SU-DHL-6 (cell line): ENCODE results near the gene MRPS6.

Experiments
- H2AFZ ChIP-seq: fragments of 200-600 bp; sonication (generic); 2 replicates; pipeline ENCODE4 v1.6.1; 2014; ENCODE audit warnings: low read depth, mild to moderate bottlenecking, moderate library complexity, mixed read lengths, antibody characterized with exemption, low read length; ENCODE audit not compliant: severe bottlenecking
- H3F3A ChIP-seq: fragments of 200-600 bp; shearing (Covaris generic); 2 replicates; pipeline ENCODE4 v1.6.0; 2016; ENCODE audit warnings: antibody characterized with exemption, mild to moderate bottlenecking; ENCODE audit not compliant: insufficient read depth
- H3K27ac ChIP-seq: fragments of 200-600 bp; sonication (generic); 2 replicates; pipeline ENCODE4 v1.5.1; 2016; ENCODE audit warnings: low read depth, mild to moderate bottlenecking, low read length, moderate library complexity, mixed read lengths
- H3K27me3 ChIP-seq: fragments of 200-600 bp; sonication (generic), shearing (Covaris generic); 2 replicates; pipeline ENCODE4 v1.6.0; 2014; ENCODE audit warnings: mild to moderate bottlenecking, low read length
- H3K36me3 ChIP-seq: fragments of 200-600 bp; sonication (generic); 2 replicates; pipeline ENCODE4 v1.6.1; 2014; ENCODE audit warnings: mild to moderate bottlenecking, low read length, mixed read lengths
- H3K4me2 ChIP-seq: fragments of 300-600, 200-600 bp; shearing (Covaris generic), sonication (generic); 2 replicates; pipeline ENCODE4 v1.6.0; 2014; ENCODE audit warnings: low read length, low read depth, mild to moderate bottlenecking; ENCODE audit not compliant: poor library complexity, severe bottlenecking
- H3K4me3 ChIP-seq: fragments of 200-600 bp; sonication (generic); 2 replicates; pipeline ENCODE4 v1.5.1; 2014; ENCODE audit warnings: antibody characterized with exemption, low read length, mild to moderate bottlenecking, mixed read lengths; ENCODE audit not compliant: insufficient read depth, poor library complexity, severe bottlenecking
- H3K79me2 ChIP-seq: fragments of 200-600 bp; sonication (generic); 2 replicates; pipeline ENCODE4 v1.6.1; 2014; ENCODE audit warnings: mild to moderate bottlenecking, low read length, moderate library complexity; ENCODE audit not compliant: insufficient read depth
- H3K9ac ChIP-seq: fragments of 200-600 bp; sonication (generic); 2 replicates; pipeline ENCODE4 v1.7.0; 2014; ENCODE audit warnings: mild to moderate bottlenecking, low read length
- H3K9me2 ChIP-seq: fragments of 200-600 bp; sonication (generic); replicated peaks from 2 replicates; pipeline ENCODE4 v1.6.1; 2014; ENCODE audit warnings: low read length; ENCODE audit not compliant: insufficient read depth
- H3K9me3 ChIP-seq: fragments of 200-600 bp; sonication (generic); 2 replicates; pipeline ENCODE4 v1.6.1; 2014; ENCODE audit warnings: low read length, mixed read lengths; ENCODE audit not compliant: insufficient read depth
- H4K20me1 ChIP-seq: fragments of 200-600 bp; sonication (generic); 2 replicates; pipeline ENCODE4 v1.6.1; 2014; ENCODE audit warnings: low read depth, mild to moderate bottlenecking, antibody characterized with exemption, low read length, moderate library complexity, mixed read lengths
- EZH2phosphoT487 ChIP-seq: fragments of 200-600 bp; sonication (generic), shearing (Covaris generic); conservative IDR thresholded peaks from 2 replicates; pipeline ENCODE4 v1.6.1; 2018; ENCODE audit warnings: mild to moderate bottlenecking, antibody characterized with exemption, low read length, moderate library complexity, mixed read lengths
- TF ChIP-seq, protein P1 (sequence below): fragments of 200-600 bp; sonication (generic); IDR thresholded peaks from one replicate; pipeline ENCODE4 v1.5.1; 2017; ENCODE audit warnings: antibody characterized with exemption, mild to moderate bottlenecking, low read length, moderate library complexity; ENCODE audit not compliant: insufficient read depth, poor library complexity, severe bottlenecking

The MRPS6 gene

DNA sequence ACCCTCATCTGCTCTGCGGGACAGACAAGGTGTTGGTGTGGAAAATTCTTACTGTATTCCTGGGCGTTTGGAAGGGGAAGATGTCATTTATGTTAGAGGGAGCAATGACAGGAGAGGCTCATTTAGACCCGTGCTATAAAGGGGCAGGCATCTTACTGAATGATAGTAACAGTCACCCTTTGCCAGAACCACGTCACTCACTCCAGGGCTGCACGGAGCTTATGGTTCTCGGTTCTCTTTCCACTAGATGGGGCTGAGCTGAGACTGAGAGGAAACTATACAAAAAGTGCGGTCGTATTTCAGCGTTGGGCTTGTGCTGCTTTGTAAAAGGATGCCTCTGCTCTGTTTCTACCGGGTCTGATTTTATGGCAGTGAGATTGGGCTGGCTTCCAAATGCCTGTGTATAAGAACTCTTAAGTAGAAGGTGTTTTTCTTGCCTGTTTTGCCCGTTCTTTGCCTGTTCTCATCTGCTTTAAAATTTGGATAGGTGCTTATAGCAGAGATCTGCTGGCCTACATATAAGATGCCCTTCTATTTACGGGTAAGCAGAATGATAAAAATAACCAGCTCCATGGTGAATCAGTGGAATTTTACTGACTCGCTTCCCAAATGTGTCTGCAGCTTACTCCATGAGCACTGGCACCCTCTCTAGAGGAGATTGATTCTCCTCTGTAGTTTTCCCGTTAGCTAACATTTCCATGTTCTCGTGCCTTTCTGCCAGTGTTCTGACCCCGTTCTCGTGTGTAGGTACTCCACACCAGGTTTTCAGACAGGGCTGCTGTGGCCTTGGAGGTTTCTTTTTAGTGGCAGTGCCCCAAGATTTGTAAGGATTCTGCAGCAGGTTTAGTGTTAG, 55.9 kb downstream of the MRPS6 start:
- no peak overlapping the region for H3K4me3 ChIP-seq
- H3K4me2 ChIP-seq: no peak overlapping the region
- TF ChIP-seq, protein P1, sequence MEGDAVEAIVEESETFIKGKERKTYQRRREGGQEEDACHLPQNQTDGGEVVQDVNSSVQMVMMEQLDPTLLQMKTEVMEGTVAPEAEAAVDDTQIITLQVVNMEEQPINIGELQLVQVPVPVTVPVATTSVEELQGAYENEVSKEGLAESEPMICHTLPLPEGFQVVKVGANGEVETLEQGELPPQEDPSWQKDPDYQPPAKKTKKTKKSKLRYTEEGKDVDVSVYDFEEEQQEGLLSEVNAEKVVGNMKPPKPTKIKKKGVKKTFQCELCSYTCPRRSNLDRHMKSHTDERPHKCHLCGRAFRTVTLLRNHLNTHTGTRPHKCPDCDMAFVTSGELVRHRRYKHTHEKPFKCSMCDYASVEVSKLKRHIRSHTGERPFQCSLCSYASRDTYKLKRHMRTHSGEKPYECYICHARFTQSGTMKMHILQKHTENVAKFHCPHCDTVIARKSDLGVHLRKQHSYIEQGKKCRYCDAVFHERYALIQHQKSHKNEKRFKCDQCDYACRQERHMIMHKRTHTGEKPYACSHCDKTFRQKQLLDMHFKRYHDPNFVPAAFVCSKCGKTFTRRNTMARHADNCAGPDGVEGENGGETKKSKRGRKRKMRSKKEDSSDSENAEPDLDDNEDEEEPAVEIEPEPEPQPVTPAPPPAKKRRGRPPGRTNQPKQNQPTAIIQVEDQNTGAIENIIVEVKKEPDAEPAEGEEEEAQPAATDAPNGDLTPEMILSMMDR: no peak
- TF ChIP-seq EZH2phosphoT487: no peak

DNA sequence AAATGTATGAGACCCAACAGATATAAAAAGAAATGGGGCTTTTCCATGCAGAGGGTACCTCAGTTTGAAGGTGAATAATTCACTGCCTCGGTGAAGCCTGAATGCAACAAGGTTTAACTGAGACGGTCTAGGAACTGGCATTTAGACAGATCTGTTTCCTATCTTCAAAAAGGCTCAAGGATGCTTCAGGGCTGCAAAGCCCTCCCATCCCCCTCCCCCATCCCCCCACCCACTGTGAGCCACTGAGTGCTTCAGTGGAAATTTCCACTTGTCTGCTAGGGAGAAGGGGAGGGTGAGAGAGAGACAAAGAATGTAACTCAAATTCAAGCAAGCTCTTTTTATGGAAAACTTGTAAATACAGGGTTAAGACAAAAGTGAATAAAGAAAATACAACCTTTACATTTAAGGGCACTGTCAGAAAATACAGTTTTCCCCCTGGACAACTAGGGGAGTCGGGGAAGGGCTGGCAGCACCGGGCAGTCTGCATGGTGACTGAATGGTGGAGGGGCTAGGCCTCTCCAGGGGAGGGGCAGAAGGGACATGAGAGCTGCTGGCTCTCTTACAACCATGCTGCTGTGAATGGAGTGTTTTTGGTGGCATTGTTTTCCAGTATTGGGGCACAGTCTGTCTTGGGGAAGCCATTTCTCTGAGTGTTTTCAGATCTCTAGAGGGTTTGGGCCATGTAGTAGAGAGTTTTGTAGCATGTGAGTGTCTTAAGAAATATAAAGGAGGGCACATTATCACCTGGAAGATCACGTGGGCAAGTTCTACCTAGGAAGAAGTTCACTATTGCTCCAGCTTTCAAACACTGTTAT, 56.7 kb downstream of the MRPS6 start:
- H3K27ac ChIP-seq: no peak overlapping the region
- peaks cover 16% of the 10 kb centered on the region; the same call in 1 of the 2 replicates for H3K79me2 ChIP-seq
- no peaks in the 10 kb centered on the region for H4K20me1 ChIP-seq

More for the DNA sequence above, 55.9 kb downstream of the MRPS6 start:
- H3K27me3 ChIP-seq: no peaks in the 10 kb centered on the region
- H3K27ac ChIP-seq: no peak overlapping the region
- no peaks in the 10 kb centered on the region for H4K20me1 ChIP-seq
- H3K9me3 ChIP-seq: no peaks in the 10 kb centered on the region
- H3K9ac ChIP-seq: no peak overlapping the region
- no peaks in the 10 kb centered on the region for H3K36me3 ChIP-seq
- peaks cover 14% of the 10 kb centered on the region; the same call in 1 of the 2 replicates for H3K79me2 ChIP-seq
- H3F3A ChIP-seq: no peaks in the 10 kb centered on the region
- H3K9me2 ChIP-seq: no peaks in the 10 kb centered on the region
- H2AFZ ChIP-seq: no peak overlapping the region

DNA sequence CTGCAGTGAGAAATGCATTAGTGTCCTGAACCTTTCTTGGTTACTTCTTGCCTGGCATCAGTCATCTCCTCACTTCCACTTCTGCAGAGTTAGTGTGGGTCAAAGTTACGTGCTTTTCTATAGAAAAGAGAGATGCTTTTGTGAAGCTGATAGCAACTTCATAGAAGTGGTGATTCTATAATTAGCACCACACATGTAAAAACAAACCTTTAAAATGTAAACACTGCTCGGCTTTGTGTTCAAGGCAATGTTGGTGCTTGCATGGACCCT, 57.3 kb downstream of the MRPS6 start:
- Histone ChIP-seq H3K36me3 (no peaks in the 10 kb centered on the region), H3K27me3 (no peaks in the 10 kb centered on the region), H2AFZ (no peak overlapping the region), H3K9me3 (no peaks in the 10 kb centered on the region), H3K4me2 (no peak overlapping the region), H3K79me2 (peaks cover 22% of the 10 kb centered on the region; the same call in 1 of the 2 replicates), H3K9ac (no peak overlapping the region), H3K4me3 (no peak overlapping the region), H3K9me2 (no peaks in the 10 kb centered on the region), H3K27ac (no peak overlapping the region), H4K20me1 (no peaks in the 10 kb centered on the region), H3F3A (no peaks in the 10 kb centered on the region)
- TF ChIP-seq EZH2phosphoT487: no peak
- TF ChIP-seq, protein P1: no peak

More for the DNA sequence above, 56.7 kb downstream of the MRPS6 start:
- Histone ChIP-seq H3K9me3 (no peaks in the 10 kb centered on the region), H2AFZ (no peak overlapping the region), H3K27me3 (no peaks in the 10 kb centered on the region), H3F3A (no peaks in the 10 kb centered on the region), H3K9ac (no peak overlapping the region), H3K4me3 (no peak overlapping the region), H3K36me3 (no peaks in the 10 kb centered on the region), H3K9me2 (no peaks in the 10 kb centered on the region), H3K4me2 (no peak overlapping the region)
- no peak for TF ChIP-seq EZH2phosphoT487
- TF ChIP-seq, protein P1: no peak
